Endothelial cell of umbilical vein (primary cell): ENCODE results near the gene PPP3CA.

ENCODE experiments used
- EZH2 ChIP-seq: IDR thresholded peaks from 2 replicates; pipeline ENCODE4 v1.6.1; 2012; ENCODE audit warnings: borderline replicate concordance, low read depth, mild to moderate bottlenecking, moderate library complexity, low read length, inconsistent platforms; ENCODE audit not compliant: severe bottlenecking
- MYC ChIP-seq: IDR thresholded peaks from one replicate; pipeline ENCODE4 v1.6.1; 2011; ENCODE audit warnings: mild to moderate bottlenecking, low read depth, low read length
- POLR2A ChIP-seq: IDR thresholded peaks from 2 replicates; pipeline ENCODE4 v1.6.1; 2012; ENCODE audit warnings: low read depth, mild to moderate bottlenecking, control low read depth, low read length
- TF ChIP-seq, protein P1 (sequence below): IDR thresholded peaks from 2 replicates; pipeline ENCODE4 v1.6.1; 2011; ENCODE audit not compliant: insufficient read depth, insufficient read length
- TF ChIP-seq, protein P2 (sequence below), 2 donors: IDR thresholded peaks; 1 replicate in 1 of 2; 2 replicates in 1 of 2; pipeline ENCODE4 v1.5.1; 2011; ENCODE audit warnings: low read length in 2 of 2, mild to moderate bottlenecking in 2 of 2, moderate library complexity in 2 of 2, control low read depth in 1 of 2, inconsistent platforms in 1 of 2, low read depth in 1 of 2; ENCODE audit not compliant: insufficient read depth in 1 of 2; ENCODE audit errors: extremely low read depth in 1 of 2

DNA sequence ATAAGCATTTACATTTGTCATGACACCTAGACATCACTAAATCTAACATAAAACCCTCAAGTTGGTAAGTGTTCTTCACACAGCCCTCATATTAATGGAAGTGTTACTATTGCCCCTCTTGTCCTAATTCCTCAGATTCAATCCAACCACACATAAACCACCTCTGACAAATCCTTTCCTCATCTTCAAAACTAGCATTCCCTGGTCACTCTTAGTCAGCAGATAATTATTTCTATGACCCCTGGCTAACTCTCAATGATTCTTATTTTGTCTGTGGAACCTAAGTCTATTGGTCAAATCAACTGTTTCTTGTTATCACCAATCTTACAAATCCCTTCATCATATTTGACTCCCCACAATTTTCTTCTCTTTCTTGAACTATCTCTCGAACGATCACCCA lies 168.6 kb downstream of the PPP3CA start:
- TF ChIP-seq, protein P1, sequence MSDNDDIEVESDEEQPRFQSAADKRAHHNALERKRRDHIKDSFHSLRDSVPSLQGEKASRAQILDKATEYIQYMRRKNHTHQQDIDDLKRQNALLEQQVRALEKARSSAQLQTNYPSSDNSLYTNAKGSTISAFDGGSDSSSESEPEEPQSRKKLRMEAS, result no peak
- TF ChIP-seq, protein P2, sequence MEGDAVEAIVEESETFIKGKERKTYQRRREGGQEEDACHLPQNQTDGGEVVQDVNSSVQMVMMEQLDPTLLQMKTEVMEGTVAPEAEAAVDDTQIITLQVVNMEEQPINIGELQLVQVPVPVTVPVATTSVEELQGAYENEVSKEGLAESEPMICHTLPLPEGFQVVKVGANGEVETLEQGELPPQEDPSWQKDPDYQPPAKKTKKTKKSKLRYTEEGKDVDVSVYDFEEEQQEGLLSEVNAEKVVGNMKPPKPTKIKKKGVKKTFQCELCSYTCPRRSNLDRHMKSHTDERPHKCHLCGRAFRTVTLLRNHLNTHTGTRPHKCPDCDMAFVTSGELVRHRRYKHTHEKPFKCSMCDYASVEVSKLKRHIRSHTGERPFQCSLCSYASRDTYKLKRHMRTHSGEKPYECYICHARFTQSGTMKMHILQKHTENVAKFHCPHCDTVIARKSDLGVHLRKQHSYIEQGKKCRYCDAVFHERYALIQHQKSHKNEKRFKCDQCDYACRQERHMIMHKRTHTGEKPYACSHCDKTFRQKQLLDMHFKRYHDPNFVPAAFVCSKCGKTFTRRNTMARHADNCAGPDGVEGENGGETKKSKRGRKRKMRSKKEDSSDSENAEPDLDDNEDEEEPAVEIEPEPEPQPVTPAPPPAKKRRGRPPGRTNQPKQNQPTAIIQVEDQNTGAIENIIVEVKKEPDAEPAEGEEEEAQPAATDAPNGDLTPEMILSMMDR (IDR thresholded peaks at IDR 0.05; ENCODE audit: extremely low read depth in 1 of 2, insufficient read depth in 1 of 2, low read depth in 1 of 2, low read length in 2 of 2), result no peak
- TF ChIP-seq POLR2A, result no peak
- no peak for TF ChIP-seq EZH2
- no peak for TF ChIP-seq MYC
